GM12878 (cell line): ENCODE measurements around the gene KPTN. TPM values are rescaled to one million over a fixed set of nuclear protein-coding genes. Genes with fewer than 3 reads are reported as not detected.

Source experiments
- ATAC-seq: fragments of 200-7000 bp; cut with Tn5 transposase; 3 replicates; pipeline ENCODE4 v1.9.1; 2020; ENCODE audit warnings: mild to moderate bottlenecking, moderate library complexity
- BruUV-seq: library from RNA; stranded (reverse); fragments of 400-500 nt; replicated peaks from 2 replicates; lab custom pipeline; 2021; lab: Mats Ljungman, UMichigan
- CTCF ChIA-PET: fragments of 300-600 bp; sonication (Branson Sonifier 250); formaldehyde crosslinking; extraction: SDS; loops from one replicate; lab custom pipeline; 2021; ENCODE audit warnings: inconsistent platforms; lab: Yijun Ruan, JAX
- POLR2A ChIA-PET: fragments of 350-600 bp; formaldehyde crosslinking; extraction: SDS; loops from one replicate; lab custom pipeline; 2021; ENCODE audit warnings: inconsistent platforms; lab: Charles Lee
- RAD21 ChIA-PET: fragments of 300-600 bp; sonication (Branson Sonifier 250); formaldehyde crosslinking; loops from one replicate; lab custom pipeline; 2023; ENCODE audit warnings: antibody characterized with exemption; ENCODE audit not compliant: unreplicated experiment; lab: Charles Lee
- SMC1A ChIA-PET: fragments of 300-600 bp; sonication (Branson Sonifier 250); formaldehyde crosslinking; loops from one replicate; lab custom pipeline; 2023; ENCODE audit not compliant: unreplicated experiment, uncharacterized antibody; lab: Charles Lee
- DNase-seq: peaks from one replicate; pipeline ENCODE4 v3.0.0-alpha.2; 2011; ENCODE audit warnings: low read depth, low spot score
- FAIRE-seq: peaks from 3 replicates; lab custom pipeline; 2011; peaks lifted over from hg19 to GRCh38; lab: Jason Lieb, UNC
- H2AFZ ChIP-seq: 2 replicates; pipeline ENCODE4 v1.6.0; 2011; ENCODE audit warnings: low read depth, low read length, control low read depth; ENCODE audit not compliant: control insufficient read depth
- H3K27ac ChIP-seq: 2 replicates; pipeline ENCODE4 v1.5.1; 2011; ENCODE audit warnings: control low read depth; ENCODE audit not compliant: control insufficient read depth, insufficient read depth
- H3K27me3 ChIP-seq, 2 experiments: replicated peaks in 1 of 2; 2 replicates each; pipeline versions ENCODE4 v1.6.0 to v1.6.1; 2011; ENCODE audit warnings: low read length in 1 of 2; ENCODE audit not compliant: control insufficient read depth in 2 of 2, insufficient read depth in 2 of 2
- H3K36me3 ChIP-seq, 2 experiments: 2 replicates each; pipeline ENCODE4 v1.5.1; 2011; ENCODE audit warnings: low read length in 1 of 2; ENCODE audit not compliant: control insufficient read depth in 2 of 2, insufficient read depth in 2 of 2
- H3K4me1 ChIP-seq: 2 replicates; pipeline ENCODE4 v1.6.1; 2011; ENCODE audit warnings: mild to moderate bottlenecking, low read length, moderate library complexity, mixed read lengths; ENCODE audit not compliant: control insufficient read depth, insufficient read depth
- H3K4me2 ChIP-seq: 2 replicates; pipeline ENCODE4 v1.6.0; 2011; ENCODE audit warnings: control low read depth; ENCODE audit not compliant: control insufficient read depth, insufficient read depth
- H3K4me3 ChIP-seq: fragments of 200-600 bp; sonication (generic); 2 replicates; pipeline ENCODE4 v1.5.1; 2016
- H3K79me2 ChIP-seq: 2 replicates; pipeline ENCODE4 v1.6.0; 2011; ENCODE audit warnings: low read length; ENCODE audit not compliant: control insufficient read depth, insufficient read depth
- H3K9ac ChIP-seq: 2 replicates; pipeline ENCODE4 v1.8.0; 2011; ENCODE audit warnings: low read length, control low read depth, mixed read lengths; ENCODE audit not compliant: control insufficient read depth, insufficient read depth
- H3K9me3 ChIP-seq: replicated peaks from 3 replicates; pipeline ENCODE4 v1.5.1; 2011; ENCODE audit warnings: mild to moderate bottlenecking, low read length; ENCODE audit not compliant: control insufficient read depth, insufficient read depth
- H4K20me1 ChIP-seq: 2 replicates; pipeline ENCODE4 v1.6.0; 2011; ENCODE audit not compliant: control insufficient read depth, insufficient read depth
- ASH2L ChIP-seq: fragments of 300-600, 200-600 bp; sonication (generic); IDR thresholded peaks from 2 replicates; pipeline ENCODE4 v1.6.1; 2017; ENCODE audit warnings: low read depth, mild to moderate bottlenecking, borderline replicate concordance
- ATF7 ChIP-seq: fragments of 450-650 bp; IDR thresholded peaks from 2 replicates; pipeline ENCODE4 v1.6.1; 2016; ENCODE audit warnings: low read depth, mild to moderate bottlenecking
- DPF2 ChIP-seq: fragments of 450-650 bp; IDR thresholded peaks from 2 replicates; pipeline ENCODE4 v1.6.1; 2017; ENCODE audit warnings: mild to moderate bottlenecking
- KAT2A ChIP-seq: conservative IDR thresholded peaks from 2 replicates; pipeline ENCODE4 v1.6.1; 2011; ENCODE audit warnings: low read depth, low read length; ENCODE audit not compliant: control insufficient read depth
- MTA3 ChIP-seq: IDR thresholded peaks from 2 replicates; pipeline ENCODE4 v1.6.1; 2012; ENCODE audit warnings: low read length, inconsistent platforms, borderline replicate concordance
- RCOR1 ChIP-seq: conservative IDR thresholded peaks from 2 replicates; pipeline ENCODE4 v1.6.1; 2012; ENCODE audit warnings: low read depth, low read length, improper control_type of control experiment
- SMAD1 ChIP-seq: fragments of 450-650 bp; IDR thresholded peaks from 2 replicates; pipeline ENCODE4 v1.6.1; 2018; ENCODE audit warnings: mild to moderate bottlenecking, low read depth; ENCODE audit not compliant: partially characterized antibody
- USF2 ChIP-seq: IDR thresholded peaks from 2 replicates; pipeline ENCODE4 v1.6.1; 2011; ENCODE audit warnings: low read depth, low read length, improper control_type of control experiment, borderline replicate concordance
- ZBED1 ChIP-seq: IDR thresholded peaks from 2 replicates; pipeline ENCODE4 v1.6.1; 2016; ENCODE audit warnings: borderline replicate concordance
- WGBS: methylation state at CpG from one replicate; pipeline ENCODE4 v1.1.6; 2016; ENCODE audit warnings: low lambda C conversion rate; ENCODE audit not compliant: insufficient replicate concordance, insufficient coverage; ENCODE audit errors: missing lambda C conversion rate; 5-methylcytosine and 5-hydroxymethylcytosine counted together
- in situ Hi-C: fragments of 300-500 bp; cut with MboI; formaldehyde crosslinking; loops from 9 replicates; pipeline ENCODE4 v1.14.3; 2018; ENCODE audit warnings: mixed read lengths
- intact Hi-C: fragments of 100-400 bp; cut with micrococcal nuclease; formaldehyde crosslinking; loops from one replicate; pipeline ENCODE4 v1.14.2; 2022; ENCODE audit not compliant: unreplicated experiment
- polyA plus RNA-seq, 11 experiments: library from polyadenylated mRNA; depleted of rRNA in 4 of 11; unstranded in 6 of 11; stranded (reverse) in 5 of 11; fragments of >200 nt; fragmentation: Nextera tagmentation in 4 of 11; fragmentation: Illumina TruSeq in 1 of 11; extraction: Ambion mirVana in 4 of 11; extraction: Trizol in 1 of 11; gene quantifications; 1 replicate in 1 of 11; 2 replicates in 10 of 11; pipeline versions ENCODE4 v1.2.1 to v1.2.3, GENCODE V29; 2011 to 2016; ENCODE audit warnings: inconsistent platforms in 2 of 11, missing spikeins in 2 of 11, low read depth in 1 of 11
- total RNA-seq, 4 experiments: library from RNA; depleted of rRNA in 3 of 4; stranded (reverse); fragments of >200 nt in 3 of 4; fragmentation: Illumina TruSeq in 1 of 4; extraction: Trizol in 1 of 4; gene quantifications; 2 replicates each; pipeline versions ENCODE4 v1.2.1 to v1.2.3, GENCODE V29; 2013 to 2021
- TF ChIP-seq, protein P1 (sequence below): IDR thresholded peaks from 2 replicates; pipeline ENCODE4 v1.6.1; 2011; ENCODE audit warnings: mild to moderate bottlenecking, low read depth, low read length, moderate library complexity; ENCODE audit not compliant: insufficient replicate concordance
- TF ChIP-seq, protein P2 (sequence below): IDR thresholded peaks from 2 replicates; pipeline ENCODE4 v1.6.1; 2011; ENCODE audit warnings: borderline replicate concordance, low read depth, mild to moderate bottlenecking, moderate library complexity, low read length; ENCODE audit not compliant: insufficient read depth, poor library complexity, severe bottlenecking

Gene KPTN
- total and polyA plus RNA-seq, 10 of the 15 experiments (the other 5 are each of a cell fraction or from before 2014, with no cell fraction given) = 0.60 to 10.1 (median 6.0) TPM

DNA sequence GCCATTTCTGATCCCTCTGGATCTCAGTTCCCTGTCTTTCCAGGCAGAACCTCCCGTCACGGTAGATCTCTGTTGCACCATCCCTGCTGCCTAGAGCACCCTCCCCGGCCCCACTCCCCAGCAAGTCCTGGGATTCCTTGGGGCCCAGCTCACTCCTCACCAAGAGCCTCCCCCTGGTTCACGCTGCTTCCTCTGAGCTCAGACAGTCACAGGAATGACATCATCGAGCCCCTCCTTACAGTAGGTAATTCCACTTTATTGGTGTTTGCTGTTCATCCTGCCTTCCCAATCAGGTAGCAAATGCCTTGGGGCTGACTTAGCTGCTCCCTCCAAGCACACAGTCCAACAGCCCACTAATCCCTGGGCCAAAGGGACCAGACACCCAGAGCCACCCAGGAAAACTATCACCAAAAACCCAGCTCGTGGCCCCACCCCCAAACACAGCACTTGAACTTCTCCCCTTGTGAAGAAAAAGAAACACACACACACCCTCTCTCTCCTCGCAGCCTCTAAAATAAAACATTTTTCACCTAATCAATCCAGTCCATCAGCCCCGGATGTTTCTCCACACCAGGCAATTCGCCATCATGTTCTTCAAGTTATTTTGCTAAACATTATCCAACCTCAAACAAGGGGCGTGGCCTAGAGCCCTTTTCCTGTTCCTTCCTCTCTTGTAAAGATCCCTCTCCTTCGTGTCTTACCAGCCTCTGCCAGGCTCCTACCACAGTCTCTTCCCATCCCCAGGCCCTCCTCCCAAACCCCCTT lies 28.3 kb upstream of the KPTN start:
- Histone ChIP-seq H3K27ac (peak overlapping the region; percentile 68), H3K79me2 (peaks cover 70% of the 10 kb centered on the region), H3K27me3 (no peaks in the 10 kb centered on the region), H3K36me3 (peaks cover 2 to 4% of the 10 kb centered on the region in 2 experiments; a peak in 3 of 4 replicates), H3K9ac (peak overlapping the region; percentile 100), H3K4me1 (peaks cover 25% of the 10 kb centered on the region), H2AFZ (no peak overlapping the region), H3K9me3 (no peaks in the 10 kb centered on the region), H4K20me1 (no peaks in the 10 kb centered on the region; the same call in 1 of the 2 replicates), H3K4me2 (peak overlapping the region; percentile 88), H3K4me3 (peak overlapping the region; percentile 66)
- 63% methylated on average over 11 of the region's 11 CpGs for WGBS
- RAD21 ChIA-PET = no interaction called here
- in situ Hi-C loops = no loop called here
- SMC1A ChIA-PET = interaction anchor here (0.6 to 3.2 kb wide), 4 partner anchors 28 to 810 kb away, joined by 3 to 16 read pairs (median 4); partner anchors contain the start of gene KPTN
- no TSS peak for BruUV-seq
- ATAC-seq (no peak), FAIRE-seq (no peak), DNase-seq (no peak)
- TF ChIP-seq ASH2L (no peak), ATF7 (peak; percentile 51), ZBED1 (no peak)
- intact Hi-C loops = loop anchor here (10.0 kb wide), 1 partner anchor 228 kb away; no protein-coding TSS in a partner anchor
- CTCF ChIA-PET = interaction anchor here (1.1 to 2.2 kb wide), 5 partner anchors 24 to 194 kb away, joined by 3 to 7 read pairs (median 5); no protein-coding TSS in a partner anchor
- POLR2A ChIA-PET = no interaction called here

- H3K27ac ChIP-seq = no peak overlapping the region
- H3K27me3 ChIP-seq = no peaks in the 10 kb centered on the region
- DNase-seq = no peak
- POLR2A ChIA-PET = interaction anchor here (0.6 to 0.8 kb wide), 2 partner anchors 23 to 29 kb away, joined by 3 to 4 read pairs; no protein-coding TSS in a partner anchor
- SMC1A ChIA-PET = interaction anchor here (0.6 to 3.2 kb wide), 2 partner anchors 28 to 809 kb away, joined by 3 to 16 read pairs; partner anchors contain the start of gene KPTN
- in situ Hi-C loops (no loop called here), intact Hi-C loops (loop anchor here (10.0 kb wide), 1 partner anchor 227 kb away; no protein-coding TSS in a partner anchor)
- H3K9ac ChIP-seq = no peak overlapping the region; the same call in 1 of the 2 replicates
- peaks cover 73% of the 10 kb centered on the region for H3K79me2 ChIP-seq
- CTCF ChIA-PET = interaction anchor here (1.2 to 2.2 kb wide), 2 partner anchors 23 to 75 kb away, joined by 3 to 7 read pairs; no protein-coding TSS in a partner anchor
- H3K36me3 ChIP-seq = peaks cover 7 to 8% of the 10 kb centered on the region in 2 experiments; a peak in 3 of 4 replicates
- peak overlapping the region; percentile 66; the same call in 1 of the 2 replicates for H3K4me3 ChIP-seq
- H2AFZ ChIP-seq = no peak overlapping the region
- 97% methylated on average over 7 of the region's 7 CpGs for WGBS
- no peaks in the 10 kb centered on the region; the same call in 1 of the 2 replicates for H4K20me1 ChIP-seq
- no TSS peak for BruUV-seq
- H3K4me1 ChIP-seq = peaks cover 18% of the 10 kb centered on the region
- FAIRE-seq = no peak
- RAD21 ChIA-PET = no interaction called here
- ATAC-seq = no peak
- H3K9me3 ChIP-seq = no peaks in the 10 kb centered on the region
- H3K4me2 ChIP-seq = 0 out of 2 replicates have a peak overlapping the region, but pooled peaks have one; percentile 1
- TF ChIP-seq MTA3 = no peak
- TF ChIP-seq, protein P1, sequence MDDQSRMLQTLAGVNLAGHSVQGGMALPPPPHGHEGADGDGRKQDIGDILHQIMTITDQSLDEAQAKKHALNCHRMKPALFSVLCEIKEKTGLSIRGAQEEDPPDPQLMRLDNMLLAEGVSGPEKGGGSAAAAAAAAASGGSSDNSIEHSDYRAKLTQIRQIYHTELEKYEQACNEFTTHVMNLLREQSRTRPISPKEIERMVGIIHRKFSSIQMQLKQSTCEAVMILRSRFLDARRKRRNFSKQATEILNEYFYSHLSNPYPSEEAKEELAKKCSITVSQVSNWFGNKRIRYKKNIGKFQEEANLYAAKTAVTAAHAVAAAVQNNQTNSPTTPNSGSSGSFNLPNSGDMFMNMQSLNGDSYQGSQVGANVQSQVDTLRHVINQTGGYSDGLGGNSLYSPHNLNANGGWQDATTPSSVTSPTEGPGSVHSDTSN = no peak
- TF ChIP-seq, protein P2, sequence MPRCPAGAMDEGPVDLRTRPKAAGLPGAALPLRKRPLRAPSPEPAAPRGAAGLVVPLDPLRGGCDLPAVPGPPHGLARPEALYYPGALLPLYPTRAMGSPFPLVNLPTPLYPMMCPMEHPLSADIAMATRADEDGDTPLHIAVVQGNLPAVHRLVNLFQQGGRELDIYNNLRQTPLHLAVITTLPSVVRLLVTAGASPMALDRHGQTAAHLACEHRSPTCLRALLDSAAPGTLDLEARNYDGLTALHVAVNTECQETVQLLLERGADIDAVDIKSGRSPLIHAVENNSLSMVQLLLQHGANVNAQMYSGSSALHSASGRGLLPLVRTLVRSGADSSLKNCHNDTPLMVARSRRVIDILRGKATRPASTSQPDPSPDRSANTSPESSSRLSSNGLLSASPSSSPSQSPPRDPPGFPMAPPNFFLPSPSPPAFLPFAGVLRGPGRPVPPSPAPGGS = no peak
- TF ChIP-seq DPF2 = no peak
- no peak for TF ChIP-seq KAT2A
- no peak for TF ChIP-seq SMAD1
- no peak for TF ChIP-seq RCOR1
- no peak for TF ChIP-seq USF2
These were observed 27.7 kb upstream of the KPTN start for GRCh38 chr19:47511681-47512080.
